GM12801 (cell line): ENCODE data around the gene SELPLG.

Experiments used
- CTCF ChIP-seq: IDR thresholded peaks from one replicate; pipeline ENCODE4 v1.5.1; 2011; ENCODE audit warnings: control low read depth; ENCODE audit not compliant: insufficient read length; ENCODE audit errors: extremely low read depth

Gene SELPLG

GRCh38 chr12:108630481-108631207, 3.0 kb downstream of the SELPLG start:
- no peak for TF ChIP-seq CTCF

- TF ChIP-seq CTCF = no peak
Observed at GRCh38 chr12:108629824-108630476, 3.7 kb downstream of the SELPLG start.

- no peak for TF ChIP-seq CTCF
Observed at GRCh38 chr12:108629151-108629550, 4.5 kb downstream of the SELPLG start.

GRCh38 chr12:108627134-108627920, 6.4 kb downstream of the SELPLG start:
- TF ChIP-seq CTCF = no peak

DNA sequence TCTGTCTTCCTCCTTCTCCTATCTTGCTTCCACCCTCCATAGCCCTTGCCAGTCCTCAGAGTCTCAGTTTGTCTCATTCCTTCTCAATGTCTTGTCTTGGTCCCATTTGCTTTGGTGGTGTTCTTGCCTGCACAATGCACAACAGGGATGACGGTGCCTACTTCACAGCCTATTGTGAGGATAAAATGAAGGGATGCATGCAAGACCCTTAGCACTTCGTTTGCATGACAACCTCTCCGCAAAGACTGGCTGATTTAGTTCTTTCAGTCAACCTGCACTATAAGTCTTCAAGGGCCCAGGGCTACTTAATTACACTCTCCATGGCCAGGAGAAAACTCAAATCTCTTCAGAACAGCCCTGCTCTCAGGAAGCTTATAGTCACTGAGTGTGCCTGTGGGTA, 8.5 kb downstream of the SELPLG start:
- no peak for TF ChIP-seq CTCF

- no peak for TF ChIP-seq CTCF
Observed at GRCh38 chr12:108623577-108623976, 10.1 kb downstream of the SELPLG start.

DNA sequence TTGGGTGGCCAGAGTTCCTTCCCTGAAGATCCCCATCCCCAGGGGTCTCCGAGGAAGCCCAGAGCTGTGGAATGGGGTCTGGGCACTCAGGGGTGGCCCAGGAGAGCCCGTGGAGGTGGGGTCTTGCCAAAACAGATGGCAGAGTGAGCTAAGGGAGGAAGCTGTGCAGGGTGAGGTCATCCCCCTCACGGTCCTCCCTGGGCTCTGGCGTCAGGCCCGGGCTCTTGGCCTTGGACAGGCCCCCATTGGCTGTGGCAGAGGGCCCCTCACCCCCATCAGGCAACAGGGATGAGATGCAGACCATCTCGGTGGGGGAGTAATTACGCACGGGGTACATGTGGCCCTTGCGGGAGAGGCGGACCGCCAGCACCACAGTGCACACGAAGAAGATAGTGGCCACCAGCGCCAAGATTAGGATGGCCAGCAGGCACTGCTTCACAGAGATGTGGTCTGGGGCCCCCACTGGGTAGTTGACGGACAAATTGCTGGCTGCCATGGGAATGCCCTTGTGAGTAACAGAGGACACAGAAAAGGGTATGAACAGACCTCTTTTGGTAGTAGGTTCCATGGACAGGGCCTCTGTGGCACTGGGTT, 10.7 kb downstream of the SELPLG start:
- TF ChIP-seq CTCF = no peak
